Stimulated activated CD4-positive, alpha-beta T cell treated with anti-CD3 and anti-CD28 coated beads, Interleukin-4, amount 100 ng/mL, for 4 hours (primary cell): Measurements from ENCODE around the gene RTL10.

Source experiments
- DNase-seq, 2 experiments: peaks; one replicate each; pipeline ENCODE4 v3.0.0-alpha.2; 2020

Gene RTL10

GRCh38 chr22:19821523-19822300 lies 33.0 kb downstream of the RTL10 start:
- no peak for DNase-seq

- DNase-seq: no peak
Measured at GRCh38 chr22:19820880-19821522, 33.7 kb downstream of the RTL10 start.

- DNase-seq: no peak
Measured at GRCh38 chr22:19819911-19820879, 34.5 kb downstream of the RTL10 start.

DNA sequence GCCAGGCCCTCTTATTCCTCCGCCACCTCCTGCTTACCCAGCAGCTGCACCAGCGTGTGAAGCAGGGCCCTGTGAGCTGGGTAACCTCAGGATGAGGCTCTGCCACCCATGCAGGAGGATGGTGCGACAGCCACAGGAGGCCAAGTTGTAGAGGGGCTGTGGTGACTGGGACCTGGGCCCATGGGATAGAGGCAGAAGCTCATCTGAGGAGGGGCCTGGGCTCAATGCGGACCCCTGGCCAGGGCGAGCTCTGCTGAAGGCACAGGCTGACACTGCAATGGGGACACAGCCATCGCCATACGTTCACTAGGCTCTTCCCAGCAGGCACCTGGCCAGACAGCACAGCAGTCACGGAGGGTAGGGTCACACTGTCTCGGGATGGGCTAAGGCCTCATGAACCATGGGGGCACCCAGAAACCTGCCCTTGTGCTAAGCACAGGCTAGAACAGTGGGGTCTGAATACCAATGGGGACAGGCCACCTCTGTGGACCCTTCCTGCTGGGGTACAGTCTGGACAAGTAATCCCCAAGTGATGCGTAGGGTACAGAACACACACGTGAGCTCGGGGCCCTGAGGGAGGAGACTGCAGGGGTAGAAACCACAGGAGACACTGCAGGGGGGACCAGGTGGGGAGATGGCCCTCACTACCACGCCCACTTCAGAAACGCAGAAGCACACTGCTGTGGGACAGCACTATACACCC lies 35.3 kb downstream of the RTL10 start:
- no peak for DNase-seq

DNA sequence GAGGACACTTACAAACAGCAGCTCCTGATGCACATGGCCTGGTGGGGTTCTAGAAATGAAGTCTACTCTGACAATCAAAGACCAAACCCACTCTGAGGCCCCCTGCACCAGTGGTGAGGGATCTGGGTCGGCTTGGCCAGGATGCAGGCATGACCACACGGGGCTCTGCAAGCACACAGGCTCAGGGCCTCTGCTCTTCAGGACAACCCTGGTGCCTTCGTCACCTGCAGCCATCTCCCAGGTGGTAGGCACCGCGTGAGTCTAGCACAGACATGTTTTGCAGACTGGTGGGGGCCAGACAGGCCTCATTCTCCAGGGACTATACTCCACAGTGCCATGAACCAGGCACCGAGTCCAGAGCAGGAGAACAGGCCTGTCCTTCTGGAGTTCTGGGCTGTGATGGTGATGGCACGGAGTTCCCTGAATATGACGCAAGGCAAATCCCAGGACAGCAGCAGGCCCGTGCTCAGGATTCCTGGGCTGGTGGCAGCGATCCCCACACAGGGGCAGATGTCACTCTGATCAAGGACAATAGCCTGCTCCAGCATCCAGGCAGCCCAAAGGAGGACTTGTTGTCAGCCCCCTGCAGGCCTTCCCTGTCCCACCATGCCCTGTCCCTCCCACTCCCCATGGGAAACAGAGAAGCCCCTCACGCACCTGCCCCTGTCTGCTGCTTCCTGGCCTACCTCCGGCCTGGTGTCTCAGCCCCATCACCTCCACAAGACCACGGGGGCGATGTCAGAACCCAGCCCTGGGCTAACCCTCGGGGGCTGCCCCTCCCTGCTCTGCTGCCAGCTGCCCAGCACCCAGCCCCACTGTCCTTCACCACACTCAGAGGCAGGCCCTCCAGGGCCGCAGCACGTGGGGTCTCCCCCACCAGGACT lies 36.1 kb downstream of the RTL10 start:
- DNase-seq: no peak

DNA sequence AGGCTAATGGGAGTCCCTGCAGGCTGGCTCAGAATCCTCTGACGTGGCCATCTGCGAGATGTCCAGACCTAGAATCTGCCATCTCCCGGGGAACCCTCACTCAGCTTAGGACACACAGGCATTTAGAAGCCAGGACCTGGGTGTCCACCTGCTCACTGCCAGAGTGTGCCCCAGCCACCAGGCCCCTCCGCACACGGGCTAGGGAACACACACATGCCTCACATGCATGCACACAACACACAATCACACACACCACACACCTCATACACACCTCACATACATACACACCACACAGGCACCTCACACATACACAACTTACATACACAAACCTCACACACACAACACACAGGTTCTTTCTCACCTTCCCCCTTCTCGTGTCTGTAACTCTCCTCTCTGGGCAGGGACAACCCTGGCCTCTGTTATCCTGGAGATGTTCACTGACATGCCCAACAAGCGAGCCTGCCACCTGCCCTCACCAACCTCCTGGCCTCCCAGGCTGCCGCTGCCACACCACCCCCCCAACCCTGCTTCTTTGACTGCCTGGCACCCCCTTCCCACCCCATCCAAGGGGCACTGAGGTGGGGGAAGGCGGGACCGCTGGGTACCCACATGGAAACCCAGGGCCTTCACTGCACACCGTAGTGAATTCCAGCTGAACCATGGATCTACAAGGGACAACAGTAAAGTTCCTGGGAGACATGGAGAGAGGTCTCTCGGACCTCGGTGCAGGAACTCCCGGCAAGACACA lies 38.1 kb downstream of the RTL10 start:
- DNase-seq: no peak

DNA sequence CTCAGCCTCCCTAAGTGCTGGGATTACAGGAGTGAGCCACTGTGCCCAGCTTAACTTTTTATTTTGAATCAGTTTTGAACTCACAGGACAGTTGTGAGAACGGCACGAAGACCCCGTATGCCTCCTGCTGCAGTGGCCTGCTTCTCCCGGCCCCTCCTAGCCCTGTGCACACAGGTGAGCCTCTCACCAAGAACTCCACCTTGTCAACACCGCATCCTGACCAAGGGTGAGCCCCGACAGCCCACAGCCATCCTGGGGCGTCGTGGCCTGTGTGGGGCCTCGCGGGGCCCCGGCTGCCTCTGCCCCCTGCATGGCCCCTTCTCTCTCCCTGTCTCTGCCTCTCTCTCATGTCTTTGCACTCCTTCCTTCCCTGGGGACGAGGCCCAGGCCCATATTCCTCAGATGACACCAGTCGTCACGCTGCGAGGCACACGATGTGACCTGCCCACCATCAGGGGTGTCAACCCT lies 38.8 kb downstream of the RTL10 start:
- DNase-seq: no peak

DNA sequence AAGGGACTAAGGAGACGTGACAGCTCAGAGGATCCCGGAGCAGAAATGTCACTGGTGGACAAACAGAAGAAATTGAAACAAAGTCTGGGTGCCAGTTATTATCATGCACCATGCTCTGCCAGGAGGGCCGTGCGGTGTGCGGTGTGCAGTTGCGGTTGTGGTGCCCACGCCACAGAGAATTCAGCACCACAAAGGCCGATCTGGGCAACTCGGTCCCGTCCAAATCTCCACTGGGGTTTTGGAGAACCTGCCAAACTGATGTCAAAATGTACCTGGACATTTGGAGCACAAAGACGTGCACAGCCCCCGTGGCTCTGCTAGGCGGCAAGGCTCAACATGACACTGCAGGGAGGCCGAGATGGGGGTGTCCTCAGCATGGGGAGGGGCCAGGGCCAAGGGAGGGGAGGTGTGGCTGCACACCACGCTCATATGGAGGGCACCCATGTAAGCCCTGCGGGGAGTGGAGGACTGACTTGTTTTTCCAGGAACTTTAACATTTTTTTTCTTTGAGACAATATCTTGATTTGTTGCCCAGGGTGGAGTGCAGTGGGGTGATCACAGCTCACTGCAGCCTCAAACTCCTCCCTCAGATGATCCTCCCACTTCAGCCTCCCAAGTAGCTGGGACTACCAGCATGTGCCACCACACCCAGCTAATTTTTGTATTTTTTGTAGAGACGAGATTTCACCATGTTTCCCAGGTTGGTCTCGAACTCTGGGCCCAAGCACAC lies 39.4 kb downstream of the RTL10 start:
- DNase-seq: no peak

DNA sequence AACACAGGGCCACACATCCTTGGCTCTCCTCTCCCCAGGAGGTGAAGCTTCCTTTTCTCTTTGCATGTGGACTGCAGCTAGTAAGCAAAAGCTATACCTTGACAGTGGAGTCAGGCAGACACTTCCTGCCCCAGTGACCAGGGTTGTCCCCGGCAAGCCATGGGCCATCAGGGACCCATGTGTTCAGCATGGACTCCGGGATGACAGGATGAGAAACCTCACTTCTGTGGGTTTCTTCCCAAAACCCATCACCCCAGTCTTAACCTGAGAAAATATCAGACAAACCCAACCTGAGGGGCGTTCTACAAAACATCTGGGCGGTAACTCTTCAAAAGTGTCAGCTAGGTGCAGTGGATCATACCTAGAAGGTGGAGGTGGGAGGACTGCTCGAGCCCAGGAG lies 40.2 kb downstream of the RTL10 start:
- DNase-seq: no peak

DNA sequence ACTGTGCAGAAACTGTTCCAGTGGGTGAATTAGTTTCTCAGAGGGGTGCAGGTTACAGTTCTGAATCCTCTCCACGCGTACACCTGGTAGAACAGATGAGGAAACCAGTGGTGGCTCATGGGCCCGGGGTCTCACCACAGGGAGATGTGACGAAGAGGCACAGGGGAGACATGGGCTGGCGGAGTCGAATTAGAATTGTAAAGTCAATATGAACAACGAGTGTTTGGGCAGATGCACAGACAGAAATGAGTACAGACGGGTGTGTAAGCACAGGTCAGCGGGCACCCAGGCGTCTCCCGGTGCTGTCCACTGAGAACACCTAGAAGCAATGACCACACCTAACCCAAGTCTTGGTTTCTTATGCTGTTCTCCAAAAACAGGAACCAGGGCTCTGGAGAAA lies 41.8 kb downstream of the RTL10 start:
- DNase-seq: no peak

- no peak for DNase-seq
Measured at GRCh38 chr22:19811811-19812771, 42.6 kb downstream of the RTL10 start.

DNA sequence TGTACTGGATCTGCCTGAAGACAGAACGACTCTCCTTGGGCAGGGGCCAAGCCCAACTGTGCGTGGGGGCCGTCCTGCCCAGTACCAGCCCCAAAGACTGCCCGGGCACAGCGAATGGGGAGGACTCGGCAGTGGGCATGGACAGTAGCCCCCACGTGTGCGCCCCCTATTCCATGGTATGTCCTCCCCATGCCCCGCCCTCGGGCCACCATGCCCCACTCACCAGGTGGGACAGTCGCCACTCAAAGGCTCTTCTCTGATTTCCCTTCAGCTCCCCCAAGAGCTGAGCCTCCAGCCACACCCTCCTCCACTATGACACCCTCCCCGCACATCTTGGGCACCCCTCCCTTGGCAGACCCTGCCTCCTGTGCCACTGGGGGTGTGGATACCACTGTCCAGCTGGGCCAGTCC lies 43.5 kb downstream of the RTL10 start:
- DNase-seq: no peak

- no peak for DNase-seq
Measured at GRCh38 chr22:19810381-19811201, 44.1 kb downstream of the RTL10 start.

DNA sequence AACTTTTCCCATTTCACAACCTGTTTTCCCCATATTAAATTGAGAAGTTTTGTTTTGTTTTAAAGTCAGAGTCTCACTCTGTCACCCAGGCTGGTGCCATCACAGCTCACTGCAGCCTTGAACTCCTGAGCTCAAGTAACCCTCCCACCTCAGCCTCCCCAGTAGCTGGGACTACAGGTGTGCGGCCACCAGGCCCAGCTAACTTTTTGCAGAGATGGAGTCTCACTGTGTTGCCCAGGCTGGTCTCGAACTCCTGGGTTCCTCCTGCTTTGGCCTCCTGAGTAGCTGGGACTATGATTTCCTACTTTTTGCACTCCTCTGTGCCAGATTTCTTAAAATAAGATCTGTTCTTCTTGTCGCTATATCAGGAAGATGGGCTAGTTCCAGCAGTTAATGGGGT lies 44.9 kb downstream of the RTL10 start:
- no peak for DNase-seq

DNA sequence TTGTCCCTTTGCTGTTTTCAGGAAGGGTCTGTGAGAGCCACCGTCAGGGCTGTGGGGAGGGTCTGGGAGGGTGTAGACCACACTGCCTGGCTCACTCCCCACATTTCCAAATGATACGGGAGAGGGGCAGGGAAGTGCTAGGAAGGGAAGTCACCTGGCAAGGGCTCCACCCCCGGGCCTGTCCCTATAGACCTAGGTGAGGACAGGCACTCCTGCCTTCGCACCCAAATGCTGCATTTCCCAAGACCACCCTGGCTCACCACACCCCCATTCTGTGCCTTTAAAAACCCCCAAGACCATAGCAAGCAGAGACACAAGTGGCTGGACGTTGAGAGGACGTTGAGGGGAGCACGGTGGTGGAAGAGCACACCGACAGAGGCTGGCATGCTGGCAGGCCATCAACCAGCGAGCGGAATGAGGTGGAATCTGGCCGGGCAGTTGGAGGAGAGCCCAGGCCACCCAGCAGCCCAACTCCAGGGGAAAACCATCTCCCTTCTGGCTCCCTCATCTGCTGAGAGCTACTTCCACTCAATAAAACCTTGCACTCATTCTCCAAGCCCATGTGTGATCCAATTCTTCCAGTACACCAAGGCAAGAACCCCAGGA lies 45.7 kb downstream of the RTL10 start:
- DNase-seq: no peak

DNA sequence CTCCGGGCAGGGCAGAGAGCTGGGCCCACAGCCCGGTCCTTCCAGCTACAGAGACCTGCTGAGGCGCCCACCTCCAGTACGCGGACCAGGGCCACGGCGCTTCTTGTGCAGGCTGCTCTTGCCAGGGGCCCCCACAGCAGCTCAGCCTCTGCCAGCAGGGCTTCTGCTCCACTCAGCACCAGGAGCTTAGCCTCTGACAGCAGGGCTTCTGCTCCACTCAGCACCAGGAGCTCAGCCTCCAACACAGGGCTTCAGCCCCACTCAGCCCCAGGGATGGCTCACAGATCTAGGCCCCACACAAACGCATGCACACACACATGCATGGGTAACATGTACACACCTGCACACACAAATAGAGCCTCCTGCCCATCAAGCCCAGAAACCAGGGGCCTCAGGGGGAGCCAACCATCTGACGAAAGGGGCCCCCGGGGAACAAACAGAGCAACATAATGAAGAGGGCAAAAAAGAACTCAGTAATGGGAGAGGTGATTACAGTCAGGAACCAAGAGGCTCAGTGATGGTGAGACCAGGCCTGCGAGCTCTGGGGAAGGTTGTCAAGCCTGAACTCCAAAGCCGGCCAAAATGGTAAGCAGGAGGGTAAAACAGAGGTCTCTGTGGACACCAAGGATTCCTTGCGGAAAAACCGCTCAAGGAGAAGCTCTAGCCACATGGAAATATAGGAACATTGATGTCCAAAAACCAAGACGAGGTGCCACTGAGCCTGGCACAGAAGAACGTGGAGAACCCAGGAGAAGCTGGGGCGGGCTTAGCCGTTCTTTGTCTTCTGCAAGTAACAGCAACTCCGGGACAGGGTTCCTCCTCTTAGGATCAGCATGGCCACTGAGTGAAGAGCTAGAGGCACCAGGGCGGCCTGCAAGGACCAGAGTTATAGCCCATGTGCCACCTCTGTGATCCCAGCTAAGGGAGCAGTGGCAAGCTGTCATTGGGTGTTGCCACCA lies 46.5 kb downstream of the RTL10 start:
- no peak for DNase-seq
